GM12878 (cell line): ENCODE results near the gene NKTR. TPM values are rescaled to one million over a fixed set of nuclear protein-coding genes. Genes with fewer than 3 reads are reported as not detected.

ENCODE experiments used
- ATAC-seq: fragments of 200-7000 bp; cut with Tn5 transposase; 3 replicates; pipeline ENCODE4 v1.9.1; 2020; ENCODE audit warnings: mild to moderate bottlenecking, moderate library complexity
- BruUV-seq: library from RNA; stranded (reverse); fragments of 400-500 nt; replicated peaks from 2 replicates; lab custom pipeline; 2021; lab: Mats Ljungman, UMichigan
- CTCF ChIA-PET: fragments of 300-600 bp; sonication (Branson Sonifier 250); formaldehyde crosslinking; extraction: SDS; loops from one replicate; lab custom pipeline; 2021; ENCODE audit warnings: inconsistent platforms; lab: Yijun Ruan, JAX
- POLR2A ChIA-PET: fragments of 350-600 bp; formaldehyde crosslinking; extraction: SDS; loops from one replicate; lab custom pipeline; 2021; ENCODE audit warnings: inconsistent platforms; lab: Charles Lee
- RAD21 ChIA-PET: fragments of 300-600 bp; sonication (Branson Sonifier 250); formaldehyde crosslinking; loops from one replicate; lab custom pipeline; 2023; ENCODE audit warnings: antibody characterized with exemption; ENCODE audit not compliant: unreplicated experiment; lab: Charles Lee
- SMC1A ChIA-PET: fragments of 300-600 bp; sonication (Branson Sonifier 250); formaldehyde crosslinking; loops from one replicate; lab custom pipeline; 2023; ENCODE audit not compliant: unreplicated experiment, uncharacterized antibody; lab: Charles Lee
- DNase-seq: peaks from one replicate; pipeline ENCODE4 v3.0.0-alpha.2; 2011; ENCODE audit warnings: low read depth, low spot score
- FAIRE-seq: peaks from 3 replicates; lab custom pipeline; 2011; peaks lifted over from hg19 to GRCh38; lab: Jason Lieb, UNC
- H2AFZ ChIP-seq: 2 replicates; pipeline ENCODE4 v1.6.0; 2011; ENCODE audit warnings: low read depth, low read length, control low read depth; ENCODE audit not compliant: control insufficient read depth
- H3K27ac ChIP-seq: 2 replicates; pipeline ENCODE4 v1.5.1; 2011; ENCODE audit warnings: control low read depth; ENCODE audit not compliant: control insufficient read depth, insufficient read depth
- H3K27me3 ChIP-seq, 2 experiments: replicated peaks in 1 of 2; 2 replicates each; pipeline versions ENCODE4 v1.6.0 to v1.6.1; 2011; ENCODE audit warnings: low read length in 1 of 2; ENCODE audit not compliant: control insufficient read depth in 2 of 2, insufficient read depth in 2 of 2
- H3K36me3 ChIP-seq, 2 experiments: 2 replicates each; pipeline ENCODE4 v1.5.1; 2011; ENCODE audit warnings: low read length in 1 of 2; ENCODE audit not compliant: control insufficient read depth in 2 of 2, insufficient read depth in 2 of 2
- H3K4me1 ChIP-seq: 2 replicates; pipeline ENCODE4 v1.6.1; 2011; ENCODE audit warnings: mild to moderate bottlenecking, low read length, moderate library complexity, mixed read lengths; ENCODE audit not compliant: control insufficient read depth, insufficient read depth
- H3K4me2 ChIP-seq: 2 replicates; pipeline ENCODE4 v1.6.0; 2011; ENCODE audit warnings: control low read depth; ENCODE audit not compliant: control insufficient read depth, insufficient read depth
- H3K4me3 ChIP-seq: fragments of 200-600 bp; sonication (generic); 2 replicates; pipeline ENCODE4 v1.5.1; 2016
- H3K79me2 ChIP-seq: 2 replicates; pipeline ENCODE4 v1.6.0; 2011; ENCODE audit warnings: low read length; ENCODE audit not compliant: control insufficient read depth, insufficient read depth
- H3K9ac ChIP-seq: 2 replicates; pipeline ENCODE4 v1.8.0; 2011; ENCODE audit warnings: low read length, control low read depth, mixed read lengths; ENCODE audit not compliant: control insufficient read depth, insufficient read depth
- H3K9me3 ChIP-seq: replicated peaks from 3 replicates; pipeline ENCODE4 v1.5.1; 2011; ENCODE audit warnings: mild to moderate bottlenecking, low read length; ENCODE audit not compliant: control insufficient read depth, insufficient read depth
- H4K20me1 ChIP-seq: 2 replicates; pipeline ENCODE4 v1.6.0; 2011; ENCODE audit not compliant: control insufficient read depth, insufficient read depth
- ATF3 ChIP-seq: IDR thresholded peaks from 2 replicates; pipeline ENCODE4 v1.6.1; 2011; ENCODE audit warnings: low read depth, mild to moderate bottlenecking, low read length, moderate library complexity, borderline replicate concordance; ENCODE audit errors: extremely low read depth
- BHLHE40 ChIP-seq, 2 experiments: fragments of 450-650 bp in 1 of 2; IDR thresholded peaks; 2 replicates each; pipeline ENCODE4 v1.6.1; 2011 to 2017; ENCODE audit warnings: low read depth in 2 of 2, borderline replicate concordance in 1 of 2, improper control_type of control experiment in 1 of 2, low read length in 1 of 2, mild to moderate bottlenecking in 1 of 2
- E4F1 ChIP-seq: fragments of 450-650 bp; IDR thresholded peaks from 2 replicates; pipeline ENCODE4 v1.6.1; 2018; ENCODE audit warnings: borderline replicate concordance, mild to moderate bottlenecking; ENCODE audit not compliant: partially characterized antibody
- RFX5 ChIP-seq: IDR thresholded peaks from 2 replicates; pipeline ENCODE4 v1.6.1; 2011; ENCODE audit warnings: low read depth, low read length, improper control_type of control experiment
- SMARCA5 ChIP-seq: fragments of 450-650 bp; IDR thresholded peaks from 2 replicates; pipeline ENCODE4 v1.6.1; 2017; ENCODE audit warnings: mild to moderate bottlenecking
- SPI1 ChIP-seq: IDR thresholded peaks from 2 replicates; pipeline ENCODE4 v1.6.1; 2011; ENCODE audit warnings: low read depth, mild to moderate bottlenecking, low read length, moderate library complexity, borderline replicate concordance; ENCODE audit not compliant: insufficient read depth
- SREBF2 ChIP-seq: IDR thresholded peaks from 2 replicates; pipeline ENCODE4 v1.6.1; 2012; ENCODE audit warnings: mild to moderate bottlenecking, low read length
- SRF ChIP-seq, 2 experiments: IDR thresholded peaks; 2 replicates each; pipeline ENCODE4 v1.6.1; 2011; ENCODE audit warnings: low read depth in 2 of 2, low read length in 2 of 2, mild to moderate bottlenecking in 1 of 2, moderate library complexity in 1 of 2
- TCF12 ChIP-seq: IDR thresholded peaks from 2 replicates; pipeline ENCODE4 v1.6.1; 2011; ENCODE audit warnings: low read depth, mild to moderate bottlenecking, low read length
- TCF7 ChIP-seq: IDR thresholded peaks from 2 replicates; pipeline ENCODE4 v1.6.1; 2014; ENCODE audit warnings: antibody characterized with exemption, borderline replicate concordance
- WGBS: methylation state at CpG from one replicate; pipeline ENCODE4 v1.1.6; 2016; ENCODE audit warnings: low lambda C conversion rate; ENCODE audit not compliant: insufficient replicate concordance, insufficient coverage; ENCODE audit errors: missing lambda C conversion rate; 5-methylcytosine and 5-hydroxymethylcytosine counted together
- in situ Hi-C: fragments of 300-500 bp; cut with MboI; formaldehyde crosslinking; loops from 9 replicates; pipeline ENCODE4 v1.14.3; 2018; ENCODE audit warnings: mixed read lengths
- intact Hi-C: fragments of 100-400 bp; cut with micrococcal nuclease; formaldehyde crosslinking; loops from one replicate; pipeline ENCODE4 v1.14.2; 2022; ENCODE audit not compliant: unreplicated experiment
- polyA plus RNA-seq, 11 experiments: library from polyadenylated mRNA; depleted of rRNA in 4 of 11; unstranded in 6 of 11; stranded (reverse) in 5 of 11; fragments of >200 nt; fragmentation: Nextera tagmentation in 4 of 11; fragmentation: Illumina TruSeq in 1 of 11; extraction: Ambion mirVana in 4 of 11; extraction: Trizol in 1 of 11; gene quantifications; 1 replicate in 1 of 11; 2 replicates in 10 of 11; pipeline versions ENCODE4 v1.2.1 to v1.2.3, GENCODE V29; 2011 to 2016; ENCODE audit warnings: inconsistent platforms in 2 of 11, missing spikeins in 2 of 11, low read depth in 1 of 11
- total RNA-seq, 4 experiments: library from RNA; depleted of rRNA in 3 of 4; stranded (reverse); fragments of >200 nt in 3 of 4; fragmentation: Illumina TruSeq in 1 of 4; extraction: Trizol in 1 of 4; gene quantifications; 2 replicates each; pipeline versions ENCODE4 v1.2.1 to v1.2.3, GENCODE V29; 2013 to 2021
- TF ChIP-seq, protein P1 (sequence below): IDR thresholded peaks from 2 replicates; pipeline ENCODE4 v1.6.1; 2012; ENCODE audit warnings: low read depth, low read length, improper control_type of control experiment
- TF ChIP-seq, protein P2 (sequence below): IDR thresholded peaks from 2 replicates; pipeline ENCODE4 v1.6.1; 2012; ENCODE audit warnings: low read length, inconsistent platforms
- TF ChIP-seq, protein P3 (sequence below): fragments of 450-650 bp; IDR thresholded peaks from 2 replicates; pipeline ENCODE4 v1.6.1; 2017; ENCODE audit warnings: mild to moderate bottlenecking
- TF ChIP-seq, protein P4 (sequence below): IDR thresholded peaks from 2 replicates; pipeline ENCODE4 v1.6.1; 2011; ENCODE audit warnings: low read depth, low read length, improper control_type of control experiment, borderline replicate concordance

The NKTR gene
- total and polyA plus RNA-seq, 10 of the 15 experiments (the other 5 are each of a cell fraction or from before 2014, with no cell fraction given), result 15.3 to 91.9 (median 55.3) TPM

DNA sequence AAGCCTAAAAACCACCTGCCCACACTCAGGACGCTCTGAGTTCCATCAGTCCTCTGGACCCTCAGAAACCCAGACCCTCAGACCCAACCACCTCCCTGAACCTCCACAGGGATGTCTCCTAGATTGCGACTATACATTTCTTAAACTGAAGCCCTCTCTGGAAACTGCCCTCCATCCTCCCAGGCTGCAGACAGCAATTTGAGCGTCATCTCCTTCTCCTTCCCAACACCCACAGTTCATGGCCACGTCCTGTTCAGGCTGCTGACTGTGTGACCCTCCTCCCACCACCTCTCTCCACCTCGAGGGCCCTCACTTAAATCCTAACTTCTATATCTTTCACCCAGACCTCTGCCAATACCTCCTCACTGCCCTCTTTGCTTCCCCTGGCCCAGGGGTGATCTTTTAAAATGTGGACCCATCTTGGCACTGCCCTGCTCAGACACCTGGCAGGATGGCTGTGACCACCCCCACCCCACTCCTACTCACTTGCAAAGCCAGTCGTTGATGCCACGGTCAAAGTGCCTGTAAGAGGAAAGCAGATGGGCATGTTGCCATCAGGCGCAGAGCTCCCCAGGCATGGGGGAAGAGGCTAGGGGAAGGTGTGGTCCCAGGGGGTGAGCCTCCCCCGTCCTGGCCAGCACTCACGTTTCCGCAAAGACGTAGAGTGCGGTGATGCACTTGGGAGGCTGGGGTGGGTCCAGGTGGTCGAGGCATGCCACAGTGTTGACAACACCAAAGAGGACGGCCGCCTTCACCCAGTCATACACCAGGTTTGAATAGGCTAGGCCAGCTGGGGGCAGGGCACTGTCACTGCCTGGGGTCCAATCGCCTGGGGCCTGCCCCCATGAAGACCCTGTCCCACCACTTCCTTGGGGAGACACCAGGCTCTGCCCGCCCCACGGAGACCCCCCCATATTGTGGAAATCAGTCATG, 96.1 kb downstream of the NKTR start:
- ChIA-PET RAD21 (no interaction called here), POLR2A (no interaction called here), SMC1A (no interaction called here), CTCF (no interaction called here)
- Histone ChIP-seq H3K27ac (no peak overlapping the region), H3K4me3 (no peak overlapping the region), H3K36me3 (no peaks in the 10 kb centered on the region), H3K79me2 (no peaks in the 10 kb centered on the region), H3K4me2 (no peak overlapping the region), H3K9ac (no peak overlapping the region), H3K4me1 (no peaks in the 10 kb centered on the region), H2AFZ (no peak overlapping the region), H4K20me1 (no peaks in the 10 kb centered on the region), H3K27me3 (no peaks in the 10 kb centered on the region), H3K9me3 (no peaks in the 10 kb centered on the region)
- BruUV-seq, result no TSS peak
- no peak for FAIRE-seq
- intact Hi-C loops, result no loop called here
- no peak for DNase-seq
- ATAC-seq, result no peak
- 44% methylated on average over 19 of the region's 19 CpGs for WGBS
- in situ Hi-C loops, result no loop called here
- TF ChIP-seq SPI1 (no peak), SREBF2 (no peak), E4F1 (no peak), TCF7 (no peak), BHLHE40 (IDR thresholded peaks at IDR 0.05; ENCODE audit: borderline replicate concordance in 1 of 2, low read depth in 2 of 2, low read length in 1 of 2) (no peak), ATF3 (no peak), SRF (IDR thresholded peaks at IDR 0.05; ENCODE audit: low read depth in 2 of 2, low read length in 2 of 2) (no peak), SMARCA5 (no peak), TCF12 (no peak), RFX5 (no peak)
- TF ChIP-seq, protein P1, sequence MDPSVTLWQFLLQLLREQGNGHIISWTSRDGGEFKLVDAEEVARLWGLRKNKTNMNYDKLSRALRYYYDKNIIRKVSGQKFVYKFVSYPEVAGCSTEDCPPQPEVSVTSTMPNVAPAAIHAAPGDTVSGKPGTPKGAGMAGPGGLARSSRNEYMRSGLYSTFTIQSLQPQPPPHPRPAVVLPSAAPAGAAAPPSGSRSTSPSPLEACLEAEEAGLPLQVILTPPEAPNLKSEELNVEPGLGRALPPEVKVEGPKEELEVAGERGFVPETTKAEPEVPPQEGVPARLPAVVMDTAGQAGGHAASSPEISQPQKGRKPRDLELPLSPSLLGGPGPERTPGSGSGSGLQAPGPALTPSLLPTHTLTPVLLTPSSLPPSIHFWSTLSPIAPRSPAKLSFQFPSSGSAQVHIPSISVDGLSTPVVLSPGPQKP, result no peak
- TF ChIP-seq, protein P2, sequence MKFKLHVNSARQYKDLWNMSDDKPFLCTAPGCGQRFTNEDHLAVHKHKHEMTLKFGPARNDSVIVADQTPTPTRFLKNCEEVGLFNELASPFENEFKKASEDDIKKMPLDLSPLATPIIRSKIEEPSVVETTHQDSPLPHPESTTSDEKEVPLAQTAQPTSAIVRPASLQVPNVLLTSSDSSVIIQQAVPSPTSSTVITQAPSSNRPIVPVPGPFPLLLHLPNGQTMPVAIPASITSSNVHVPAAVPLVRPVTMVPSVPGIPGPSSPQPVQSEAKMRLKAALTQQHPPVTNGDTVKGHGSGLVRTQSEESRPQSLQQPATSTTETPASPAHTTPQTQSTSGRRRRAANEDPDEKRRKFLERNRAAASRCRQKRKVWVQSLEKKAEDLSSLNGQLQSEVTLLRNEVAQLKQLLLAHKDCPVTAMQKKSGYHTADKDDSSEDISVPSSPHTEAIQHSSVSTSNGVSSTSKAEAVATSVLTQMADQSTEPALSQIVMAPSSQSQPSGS, result no peak
- TF ChIP-seq, protein P3, sequence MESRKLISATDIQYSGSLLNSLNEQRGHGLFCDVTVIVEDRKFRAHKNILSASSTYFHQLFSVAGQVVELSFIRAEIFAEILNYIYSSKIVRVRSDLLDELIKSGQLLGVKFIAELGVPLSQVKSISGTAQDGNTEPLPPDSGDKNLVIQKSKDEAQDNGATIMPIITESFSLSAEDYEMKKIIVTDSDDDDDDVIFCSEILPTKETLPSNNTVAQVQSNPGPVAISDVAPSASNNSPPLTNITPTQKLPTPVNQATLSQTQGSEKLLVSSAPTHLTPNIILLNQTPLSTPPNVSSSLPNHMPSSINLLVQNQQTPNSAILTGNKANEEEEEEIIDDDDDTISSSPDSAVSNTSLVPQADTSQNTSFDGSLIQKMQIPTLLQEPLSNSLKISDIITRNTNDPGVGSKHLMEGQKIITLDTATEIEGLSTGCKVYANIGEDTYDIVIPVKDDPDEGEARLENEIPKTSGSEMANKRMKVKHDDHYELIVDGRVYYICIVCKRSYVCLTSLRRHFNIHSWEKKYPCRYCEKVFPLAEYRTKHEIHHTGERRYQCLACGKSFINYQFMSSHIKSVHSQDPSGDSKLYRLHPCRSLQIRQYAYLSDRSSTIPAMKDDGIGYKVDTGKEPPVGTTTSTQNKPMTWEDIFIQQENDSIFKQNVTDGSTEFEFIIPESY, result no peak
- TF ChIP-seq, protein P4, sequence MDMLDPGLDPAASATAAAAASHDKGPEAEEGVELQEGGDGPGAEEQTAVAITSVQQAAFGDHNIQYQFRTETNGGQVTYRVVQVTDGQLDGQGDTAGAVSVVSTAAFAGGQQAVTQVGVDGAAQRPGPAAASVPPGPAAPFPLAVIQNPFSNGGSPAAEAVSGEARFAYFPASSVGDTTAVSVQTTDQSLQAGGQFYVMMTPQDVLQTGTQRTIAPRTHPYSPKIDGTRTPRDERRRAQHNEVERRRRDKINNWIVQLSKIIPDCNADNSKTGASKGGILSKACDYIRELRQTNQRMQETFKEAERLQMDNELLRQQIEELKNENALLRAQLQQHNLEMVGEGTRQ, result no peak
